K562 (cell line): ENCODE data around the gene SLC39A7. TPM values are rescaled to one million over a fixed set of nuclear protein-coding genes. Genes with fewer than 3 reads are reported as not detected.

Experiments used
- ATAC-seq: fragments of 200-7000 bp; cut with Tn5 transposase; 3 replicates; pipeline ENCODE4 v1.9.1; 2020; ENCODE audit warnings: moderate library complexity
- BruUV-seq: library from RNA; stranded (reverse); fragments of 400-500 nt; replicated peaks from 2 replicates; lab custom pipeline; 2021; lab: Mats Ljungman, UMichigan
- CTCF ChIA-PET: fragments of 300-600 bp; formaldehyde crosslinking; extraction: SDS; loops from one replicate; lab custom pipeline; 2021; ENCODE audit warnings: low intra/inter-chr PET ratio; lab: Yijun Ruan, JAX
- POLR2A ChIA-PET: fragments of 300-600, 350-650 bp; sonication (Branson Sonifier 250); formaldehyde crosslinking; extraction: SDS; loops from one replicate; lab custom pipeline; 2021; ENCODE audit warnings: antibody characterized with exemption, inconsistent platforms; lab: Yijun Ruan, JAX
- DNase-seq, 4 experiments: peaks; one replicate each; pipeline versions ENCODE4 v3.0.0 to v3.0.0-alpha.2; 2011 to 2018; ENCODE audit warnings: low spot score in 3 of 4, mixed read lengths in 3 of 4; ENCODE audit errors: extremely low read depth in 1 of 4
- FAIRE-seq: peaks from 2 replicates; lab custom pipeline; 2011; peaks lifted over from hg19 to GRCh38; lab: Jason Lieb, UNC
- H2AFZ ChIP-seq: 2 replicates; pipeline ENCODE4 v1.6.0; 2011; ENCODE audit warnings: low read depth, low read length, control low read depth, inconsistent platforms
- H3K27ac ChIP-seq: fragments of 200-600 bp; 3 replicates; pipeline ENCODE4 v1.8.0; 2011; ENCODE audit warnings: low read depth, mild to moderate bottlenecking, control low read depth, inconsistent platforms, low read length, moderate library complexity, mixed read lengths; ENCODE audit errors: extremely low read depth
- H3K27me3 ChIP-seq, 2 experiments: fragments of 300-600 bp in 1 of 2; 2 replicates in 1 of 2; 3 replicates in 1 of 2; pipeline versions ENCODE4 v1.6.0 to v1.8.0; 2011; ENCODE audit warnings: inconsistent platforms in 2 of 2, low read length in 2 of 2, mild to moderate bottlenecking in 1 of 2, mixed read lengths in 1 of 2, moderate library complexity in 1 of 2; ENCODE audit not compliant: control insufficient read depth in 2 of 2, insufficient read depth in 2 of 2
- H3K36me3 ChIP-seq: fragments of 300-600 bp; 3 replicates; pipeline ENCODE4 v1.8.0; 2011; ENCODE audit warnings: mild to moderate bottlenecking, low read length, inconsistent platforms; ENCODE audit not compliant: control insufficient read depth, insufficient read depth
- H3K4me1 ChIP-seq, 2 experiments: fragments of 200-600 bp in 1 of 2; replicated peaks in 1 of 2; 2 replicates in 1 of 2; 3 replicates in 1 of 2; pipeline versions ENCODE4 v1.5.1 to v1.8.0; 2011; ENCODE audit warnings: inconsistent platforms in 2 of 2, low read length in 2 of 2, mild to moderate bottlenecking in 1 of 2, mixed read lengths in 1 of 2, moderate library complexity in 1 of 2; ENCODE audit not compliant: control insufficient read depth in 2 of 2, insufficient read depth in 2 of 2
- H3K4me2 ChIP-seq: 2 replicates; pipeline ENCODE4 v1.6.1; 2011; ENCODE audit warnings: low read length, control low read depth, inconsistent platforms, mixed read lengths; ENCODE audit not compliant: insufficient read depth
- H3K4me3 ChIP-seq: fragments of 200-600 bp; sonication (generic), shearing (Covaris generic); 2 replicates; pipeline ENCODE4 v1.5.1; 2016; ENCODE audit warnings: control low read depth, inconsistent platforms
- H3K79me2 ChIP-seq: fragments of 200-600 bp; 3 replicates; pipeline ENCODE4 v1.8.0; 2011; ENCODE audit warnings: low read length, inconsistent platforms; ENCODE audit not compliant: control insufficient read depth, insufficient read depth
- H3K9ac ChIP-seq, 2 experiments: 2 replicates each; pipeline versions ENCODE4 v1.6.0 to v1.6.1; 2011; ENCODE audit warnings: low read depth in 2 of 2, low read length in 2 of 2, control low read depth in 1 of 2, inconsistent platforms in 1 of 2, mild to moderate bottlenecking in 1 of 2, mixed read lengths in 1 of 2; ENCODE audit not compliant: insufficient read depth in 1 of 2
- H3K9me1 ChIP-seq: one replicate; pipeline ENCODE4 v1.6.0; 2011; ENCODE audit warnings: inconsistent platforms, mild to moderate bottlenecking, low read length, moderate library complexity; ENCODE audit not compliant: control insufficient read depth, insufficient read depth
- H3K9me3 ChIP-seq: replicated peaks from 2 replicates; pipeline ENCODE4 v1.5.1; 2011; ENCODE audit warnings: low read depth, low read length, inconsistent platforms; ENCODE audit not compliant: control insufficient read depth, insufficient read depth
- H4K20me1 ChIP-seq: replicated peaks from 2 replicates; pipeline ENCODE4 v1.6.1; 2011; ENCODE audit warnings: low read length, inconsistent platforms, mixed read lengths; ENCODE audit not compliant: control insufficient read depth, insufficient read depth
- EGR1 ChIP-seq: fragments of 450-650 bp; conservative IDR thresholded peaks from 2 replicates; pipeline ENCODE4 v1.6.1; 2017; ENCODE audit warnings: mild to moderate bottlenecking
- NELFE ChIP-seq: IDR thresholded peaks from 2 replicates; pipeline ENCODE4 v1.6.1; 2011; ENCODE audit warnings: mild to moderate bottlenecking; ENCODE audit not compliant: insufficient read depth, insufficient read length
- POLR2G ChIP-seq: fragments of 200-400 bp; formaldehyde crosslinking; IDR thresholded peaks from 2 replicates; pipeline ENCODE4 v1.6.1; 2017; ENCODE audit warnings: low read depth, mild to moderate bottlenecking, antibody characterized with exemption, low read length, moderate library complexity
- RFX1 ChIP-seq: fragments of 450-650 bp; IDR thresholded peaks from 2 replicates; pipeline ENCODE4 v1.6.1; 2016; ENCODE audit warnings: mild to moderate bottlenecking, moderate library complexity
- ZHX1 ChIP-seq: fragments of 150-350 bp; conservative IDR thresholded peaks from 2 replicates; pipeline ENCODE4 v1.6.1; 2014; ENCODE audit warnings: low read length
- ZNF780A ChIP-seq: fragments of 250-450 bp; sonication (Bioruptor Pico); IDR thresholded peaks from 2 replicates; pipeline ENCODE4 v1.5.0; 2021; ENCODE audit warnings: mild to moderate bottlenecking
- WGBS: fragments of 100-300 bp; shearing (Covaris generic); methylation state at CpG from one replicate; pipeline ENCODE4 v1.1.6; 2016; ENCODE audit warnings: low coverage, mixed read lengths; ENCODE audit not compliant: insufficient coverage; ENCODE audit errors: missing lambda C conversion rate; 5-methylcytosine and 5-hydroxymethylcytosine counted together
- in situ Hi-C: fragments of 300-500 bp; cut with MboI; formaldehyde crosslinking; loops from 4 replicates; pipeline ENCODE4 v1.15.0; 2018; ENCODE audit warnings: inconsistent platforms, mixed read lengths
- intact Hi-C: fragments of 100-400 bp; cut with micrococcal nuclease; formaldehyde crosslinking; loops from 2 replicates; pipeline ENCODE4 v1.14.2; 2022
- polyA plus RNA-seq, 8 experiments: library from polyadenylated mRNA; depleted of rRNA in 4 of 8; stranded (reverse) in 5 of 8; unstranded in 3 of 8; fragments of >200 nt; fragmentation: Nextera tagmentation in 2 of 8; fragmentation: Illumina TruSeq in 1 of 8; extraction: Ambion mirVana in 2 of 8; extraction: Trizol in 1 of 8; gene quantifications; 2 replicates each; pipeline versions ENCODE4 v1.2.1 to v1.2.3, GENCODE V29; 2011 to 2014; ENCODE audit warnings: inconsistent platforms in 1 of 8, missing spikeins in 1 of 8
- total RNA-seq, 7 experiments: library from RNA; depleted of rRNA in 6 of 7; stranded (reverse); fragments of >200 nt in 6 of 7; fragmentation: Illumina TruSeq in 2 of 7; extraction: Trizol in 2 of 7; gene quantifications; 2 replicates each; pipeline versions ENCODE4 v1.2.1 to v1.2.3, GENCODE V29; 2011 to 2021; ENCODE audit warnings: low replicate concordance in 1 of 7

The SLC39A7 gene
- total and polyA plus RNA-seq, 9 of the 15 experiments (the other 6 are each of a cell fraction or from before 2014, with no cell fraction given), result 21.7 to 169 (median 121) TPM

- intact Hi-C loops (no loop called here), in situ Hi-C loops (no loop called here)
- ChIA-PET CTCF (no interaction called here), POLR2A (interaction anchor here (0.7 kb wide), 1 partner anchor 220 kb away, joined by 3 read pairs; no protein-coding TSS in a partner anchor)
- Histone ChIP-seq H3K4me2 (no peak overlapping the region), H3K4me1 (peaks cover 0 to 19% of the 10 kb centered on the region in 2 experiments; a peak in 3 of 5 replicates), H3K9ac (peak overlapping the region in 1 of 2 experiments; percentile 66; a peak in 2 of 4 replicates), H2AFZ (no peak overlapping the region), H3K27me3 (peaks cover 24 to 26% of the 10 kb centered on the region in 2 experiments; a peak in 4 of 5 replicates), H4K20me1 (no peaks in the 10 kb centered on the region), H3K9me3 (no peaks in the 10 kb centered on the region), H3K9me1 (peaks cover 7% of the 10 kb centered on the region), H3K36me3 (peaks cover 27% of the 10 kb centered on the region; the same call in 2 of the 3 replicates), H3K27ac (no peak overlapping the region), H3K4me3 (no peak overlapping the region), H3K79me2 (no peaks in the 10 kb centered on the region)
- ATAC-seq (no peak), DNase-seq (no peak), FAIRE-seq (no peak)
- no TSS peak for BruUV-seq
- 17% methylated on average over 8 of the region's 8 CpGs for WGBS
- TF ChIP-seq EGR1 (0 out of 2 replicates have a peak, but pooled peaks have one; percentile 6), RFX1 (no peak)
Measured at GRCh38 chr6:33191383-33192104, 9.1 kb upstream of the SLC39A7 start.

GRCh38 chr6:33192105-33192646, 8.5 kb upstream of the SLC39A7 start, which contains the start of gene COL11A2:
Gene COL11A2 (minus strand): TSS chr6:33192467. CDS start chr6:33192240, 227 bp downstream.
- ATAC-seq, result peak; percentile 51
- peak in 2 of 4 experiments; percentile 69 to 71 for DNase-seq
- no peak within 1 kb of the TSS for H3K27ac ChIP-seq
- peaks cover 33% of the 10 kb centered on the region; the same call in 2 of the 3 replicates for H3K36me3 ChIP-seq
- FAIRE-seq, result no peak
- ChIA-PET CTCF (no interaction called here), POLR2A (interaction anchor here (0.7 kb wide), 1 partner anchor 220 kb away, joined by 3 read pairs; no protein-coding TSS in a partner anchor)
- H4K20me1 ChIP-seq, result no peaks in the 10 kb centered on the region
- BruUV-seq, result no TSS peak
- 17% methylated on average over 29 of the region's 35 CpGs for WGBS
- H3K4me1 ChIP-seq, result peaks cover 2 to 19% of the 10 kb centered on the region in 2 experiments; a peak in 4 of 5 replicates
- H3K79me2 ChIP-seq, result peaks cover 2% of the 10 kb centered on the region; the same call in 1 of the 3 replicates
- peak within 1 kb of the TSS in 1 of 2 experiments; percentile 66; a peak in 2 of 4 replicates for H3K9ac ChIP-seq
- in situ Hi-C loops (no loop called here), intact Hi-C loops (no loop called here)
- H3K9me3 ChIP-seq, result no peaks in the 10 kb centered on the region
- H3K4me3 ChIP-seq, result no peak within 1 kb of the TSS
- H3K27me3 ChIP-seq, result peaks cover 21 to 23% of the 10 kb centered on the region in 2 experiments; a peak in 4 of 5 replicates
- no peak within 1 kb of the TSS for H2AFZ ChIP-seq
- H3K9me1 ChIP-seq, result peaks cover 7% of the 10 kb centered on the region
- H3K4me2 ChIP-seq, result no peak within 1 kb of the TSS
- TF ChIP-seq NELFE (no peak), POLR2G (peak; percentile 57; the same call in 1 of the 2 replicates), ZHX1 (no peak), ZNF780A (CRISPR knock-in tag) (no peak)
